ENCODE data around the gene AP4M1.

AP4M1 gene

DNA sequence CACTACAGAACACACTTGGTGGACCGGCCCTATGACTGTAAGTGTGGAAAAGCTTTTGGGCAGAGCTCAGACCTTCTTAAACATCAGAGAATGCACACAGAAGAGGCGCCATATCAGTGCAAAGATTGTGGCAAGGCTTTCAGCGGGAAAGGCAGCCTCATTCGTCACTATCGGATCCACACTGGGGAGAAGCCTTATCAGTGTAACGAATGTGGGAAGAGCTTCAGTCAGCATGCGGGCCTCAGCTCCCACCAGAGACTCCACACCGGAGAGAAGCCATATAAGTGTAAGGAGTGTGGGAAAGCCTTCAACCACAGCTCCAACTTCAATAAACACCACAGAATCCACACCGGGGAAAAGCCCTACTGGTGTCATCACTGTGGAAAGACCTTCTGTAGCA lies 37.3 kb upstream of the AP4M1 start:
- H3K27ac ChIP-seq: no peak overlapping the region
- no peak for TF ChIP-seq ZFX (IDR thresholded peaks at IDR 0.05; ENCODE audit: borderline replicate concordance)

DNA sequence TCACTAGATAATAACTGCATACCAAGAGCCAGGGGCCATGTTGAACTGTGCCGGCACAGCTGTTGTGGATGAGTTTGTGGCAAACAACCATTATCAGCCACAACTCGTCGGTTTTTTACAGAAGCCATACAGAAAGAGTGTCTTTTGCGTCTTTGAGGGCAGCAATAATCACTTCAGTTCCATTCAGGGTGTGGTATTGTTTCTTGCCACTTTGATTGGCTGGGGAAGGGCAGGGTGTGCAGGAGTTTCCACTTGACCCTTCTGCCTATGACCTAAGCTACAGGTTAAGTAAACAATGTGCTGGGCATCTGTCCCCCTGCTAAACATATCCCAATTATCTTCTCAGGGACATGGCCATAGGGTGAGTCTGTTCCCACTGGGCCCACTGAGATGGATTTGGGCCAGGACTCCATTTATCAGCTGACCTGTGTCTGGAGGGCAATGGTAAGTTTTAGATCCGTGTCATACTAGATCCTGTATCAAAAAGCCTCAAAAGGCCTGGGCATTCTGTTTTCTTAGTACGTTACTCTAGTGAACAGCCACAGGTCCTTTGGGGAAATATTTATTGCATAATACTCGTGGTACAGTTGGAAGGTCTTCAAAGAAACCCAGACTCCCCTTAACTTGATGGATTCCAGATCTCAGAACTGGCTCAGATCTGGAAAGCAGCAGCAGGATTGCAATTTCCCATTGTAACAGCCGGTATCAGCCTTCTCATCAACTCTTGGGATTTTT lies 35.8 kb upstream of the AP4M1 start:
- no peak for TF ChIP-seq ZFX (IDR thresholded peaks at IDR 0.05; ENCODE audit: borderline replicate concordance)
- TF ChIP-seq, protein P1, sequence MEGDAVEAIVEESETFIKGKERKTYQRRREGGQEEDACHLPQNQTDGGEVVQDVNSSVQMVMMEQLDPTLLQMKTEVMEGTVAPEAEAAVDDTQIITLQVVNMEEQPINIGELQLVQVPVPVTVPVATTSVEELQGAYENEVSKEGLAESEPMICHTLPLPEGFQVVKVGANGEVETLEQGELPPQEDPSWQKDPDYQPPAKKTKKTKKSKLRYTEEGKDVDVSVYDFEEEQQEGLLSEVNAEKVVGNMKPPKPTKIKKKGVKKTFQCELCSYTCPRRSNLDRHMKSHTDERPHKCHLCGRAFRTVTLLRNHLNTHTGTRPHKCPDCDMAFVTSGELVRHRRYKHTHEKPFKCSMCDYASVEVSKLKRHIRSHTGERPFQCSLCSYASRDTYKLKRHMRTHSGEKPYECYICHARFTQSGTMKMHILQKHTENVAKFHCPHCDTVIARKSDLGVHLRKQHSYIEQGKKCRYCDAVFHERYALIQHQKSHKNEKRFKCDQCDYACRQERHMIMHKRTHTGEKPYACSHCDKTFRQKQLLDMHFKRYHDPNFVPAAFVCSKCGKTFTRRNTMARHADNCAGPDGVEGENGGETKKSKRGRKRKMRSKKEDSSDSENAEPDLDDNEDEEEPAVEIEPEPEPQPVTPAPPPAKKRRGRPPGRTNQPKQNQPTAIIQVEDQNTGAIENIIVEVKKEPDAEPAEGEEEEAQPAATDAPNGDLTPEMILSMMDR (IDR thresholded peaks at IDR 0.05): no peak
- no peak overlapping the region for H3K27ac ChIP-seq

DNA sequence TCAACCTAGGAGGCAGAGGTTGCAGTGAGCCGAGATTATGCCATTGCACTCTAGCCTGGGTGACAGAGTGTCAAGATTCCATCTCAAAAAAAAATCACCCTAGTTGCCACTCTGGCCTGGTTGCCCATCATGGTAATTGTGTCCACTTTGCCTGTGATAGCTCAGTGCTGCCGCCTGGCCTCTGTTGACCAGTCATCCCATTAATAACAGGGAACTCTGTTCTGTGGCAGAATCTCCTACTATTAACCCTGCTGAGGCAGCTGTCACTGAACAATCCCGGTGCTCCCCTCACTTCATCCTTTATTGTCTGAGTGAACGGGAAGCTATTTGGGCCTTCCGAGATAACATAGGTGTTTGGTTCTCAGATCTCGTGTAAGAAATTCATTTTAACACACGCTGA lies 34.5 kb upstream of the AP4M1 start:
- no peak overlapping the region for H3K27ac ChIP-seq
- TF ChIP-seq, protein P1 (IDR thresholded peaks at IDR 0.05): no peak

DNA sequence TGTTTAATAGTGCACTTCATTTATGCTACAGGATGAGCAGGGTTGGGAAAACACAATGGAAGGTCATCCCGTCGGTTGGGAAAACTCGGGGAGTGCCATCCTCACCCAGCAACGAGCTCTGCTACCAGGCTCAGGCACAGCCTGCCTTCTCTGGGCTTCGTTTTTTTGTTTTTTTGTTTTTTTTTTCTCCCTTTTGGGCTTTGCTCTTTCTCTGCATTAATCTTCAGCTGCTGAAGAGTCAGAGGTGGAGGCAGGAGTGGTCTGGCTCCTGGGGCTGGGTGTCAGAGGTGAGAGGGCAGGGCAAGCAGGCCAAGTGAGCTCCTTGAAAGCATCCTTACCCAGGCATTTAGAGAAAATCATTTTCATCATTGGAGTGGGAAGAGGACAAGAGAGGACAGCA lies 31.5 kb upstream of the AP4M1 start:
- TF ChIP-seq ZFX (IDR thresholded peaks at IDR 0.05; ENCODE audit: borderline replicate concordance): no peak
- TF ChIP-seq, protein P1 (IDR thresholded peaks at IDR 0.05): no peak

DNA sequence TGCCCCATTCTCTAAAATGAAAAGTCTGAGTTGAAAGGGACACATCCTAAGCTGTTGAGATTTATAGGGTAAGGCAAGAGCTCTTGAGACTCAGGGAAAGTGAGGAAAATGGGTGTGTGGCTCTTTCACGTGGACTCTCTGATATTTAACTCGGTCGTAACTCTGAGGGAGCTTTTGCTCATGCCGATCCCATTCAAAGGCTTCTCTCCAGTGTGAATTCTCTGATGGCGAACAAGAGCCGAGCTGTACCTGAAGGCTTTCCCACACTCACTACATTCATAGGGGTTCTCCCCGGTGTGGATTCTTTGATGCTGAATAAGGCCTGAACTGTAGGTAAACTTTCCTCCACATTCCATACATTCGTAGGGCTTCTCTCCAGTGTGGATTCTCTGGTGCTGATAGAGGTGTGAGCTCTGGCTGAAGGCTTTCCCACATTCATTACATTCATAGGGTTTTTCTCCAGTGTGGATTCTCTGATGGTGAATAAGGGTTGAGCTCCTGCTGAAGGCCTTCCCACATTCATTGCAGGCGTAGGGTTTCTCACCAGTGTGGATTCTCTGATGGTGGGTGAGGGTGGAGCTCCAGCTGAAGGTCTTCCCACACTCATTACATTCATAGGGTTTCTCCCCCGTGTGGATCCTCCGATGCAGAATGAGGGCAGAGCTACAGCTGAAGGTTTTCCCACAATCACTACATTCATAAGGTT lies 30.3 kb upstream of the AP4M1 start:
- TF ChIP-seq, protein P1 (IDR thresholded peaks at IDR 0.05): no peak
- TF ChIP-seq ZFX (IDR thresholded peaks at IDR 0.05; ENCODE audit: borderline replicate concordance): no peak
- no peak overlapping the region for H3K27ac ChIP-seq

More for the DNA sequence above, 31.5 kb upstream of the AP4M1 start:
- H3K27ac ChIP-seq: no peak overlapping the region

DNA sequence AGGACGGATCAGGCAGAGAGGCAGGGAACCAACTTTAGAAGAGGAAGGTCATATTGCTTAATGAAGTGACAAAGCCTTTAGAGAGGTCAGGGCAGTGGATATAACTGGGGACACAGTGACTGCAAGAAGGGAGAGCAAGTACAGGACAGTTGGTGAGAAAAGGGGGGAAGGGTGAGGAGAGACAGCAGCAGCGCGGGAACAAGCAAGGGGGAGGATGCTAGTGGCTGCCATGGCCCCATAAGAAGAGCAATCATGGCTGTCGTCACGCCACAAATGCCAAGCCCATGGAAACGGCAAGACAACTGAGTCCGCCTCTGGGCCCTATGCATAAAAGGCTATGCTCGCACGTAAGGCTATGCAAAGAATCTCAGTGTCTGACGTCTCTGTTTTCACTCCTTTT lies 29.0 kb upstream of the AP4M1 start:
- H3K27ac ChIP-seq: no peak overlapping the region
- TF ChIP-seq, protein P1 (IDR thresholded peaks at IDR 0.05): no peak
- TF ChIP-seq ZFX (IDR thresholded peaks at IDR 0.05; ENCODE audit: borderline replicate concordance): no peak

DNA sequence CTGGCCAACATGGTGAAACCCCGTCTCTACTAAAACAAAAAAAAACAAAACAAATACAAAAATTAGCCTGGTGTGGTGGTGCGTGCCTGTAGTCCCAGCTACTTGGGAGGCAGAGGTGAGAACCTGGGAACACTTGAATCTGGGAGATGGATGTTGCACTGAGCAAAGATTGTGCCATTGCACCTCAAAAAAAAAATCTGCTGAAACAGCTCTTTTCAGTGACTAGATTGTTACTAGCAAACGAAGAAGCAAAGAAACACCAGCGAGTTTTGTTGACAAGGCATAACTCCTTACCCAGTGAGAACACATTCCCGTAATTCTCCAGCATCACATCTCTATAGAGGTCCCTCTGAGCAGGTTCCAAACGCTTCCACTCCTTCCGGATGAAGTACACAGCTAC lies 26.6 kb upstream of the AP4M1 start:
- no peak for TF ChIP-seq ZFX (IDR thresholded peaks at IDR 0.05; ENCODE audit: borderline replicate concordance)
- TF ChIP-seq, protein P1 (IDR thresholded peaks at IDR 0.05): no peak
- no peak overlapping the region for H3K27ac ChIP-seq
